Memory B cell (primary cell): ENCODE results near the gene GTF2F1.

Source experiments
- ATAC-seq: fragments of 150-1000 bp; cut with Tn5 transposase; 2 replicates; pipeline ENCODE4 v1.10.0; 2021; ENCODE audit warnings: low read depth, mild to moderate bottlenecking, moderate library complexity
- DNase-seq, 2 donors: peaks; one replicate each; pipeline ENCODE4 v3.0.0; 2022; ENCODE audit warnings: low spot score in 2 of 2
- H3K27ac Mint-ChIP-seq: one replicate; pipeline ENCODE4 v1.8.0; 2022; ENCODE audit warnings: mild to moderate bottlenecking, moderate library complexity, mixed read lengths
- H3K27me3 Mint-ChIP-seq: one replicate; pipeline ENCODE4 v1.8.0; 2022; ENCODE audit warnings: mixed read lengths
- H3K36me3 Mint-ChIP-seq: one replicate; pipeline ENCODE4 v1.8.0; 2022; ENCODE audit warnings: mild to moderate bottlenecking, mixed read lengths
- H3K4me1 Mint-ChIP-seq: one replicate; pipeline ENCODE4 v1.8.0; 2022; ENCODE audit warnings: mixed read lengths
- H3K4me3 Mint-ChIP-seq: one replicate; pipeline ENCODE4 v1.8.0; 2022; ENCODE audit warnings: mild to moderate bottlenecking, moderate library complexity, mixed read lengths
- H3K9me3 Mint-ChIP-seq: one replicate; pipeline ENCODE4 v1.8.0; 2022; ENCODE audit warnings: mixed read lengths

Gene GTF2F1

GRCh38 chr19:6381030-6381750, 11.8 kb downstream of the GTF2F1 start:
- Mint-ChIP-seq H3K4me1 (no peaks in the 10 kb centered on the region), H3K36me3 (peaks cover 30% of the 10 kb centered on the region), H3K27ac (no peak overlapping the region), H3K9me3 (peaks cover 3% of the 10 kb centered on the region), H3K4me3 (no peak overlapping the region), H3K27me3 (no peaks in the 10 kb centered on the region)
- DNase-seq (no peak), ATAC-seq (no peak)

- Mint-ChIP-seq H3K27me3 (no peaks in the 10 kb centered on the region), H3K9me3 (peaks cover 3% of the 10 kb centered on the region), H3K4me3 (no peak overlapping the region), H3K36me3 (peaks cover 28% of the 10 kb centered on the region), H3K27ac (no peak overlapping the region), H3K4me1 (no peaks in the 10 kb centered on the region)
- no peak for DNase-seq
- no peak for ATAC-seq
These were observed 13.2 kb downstream of the GTF2F1 start for GRCh38 chr19:6379744-6380143.

GRCh38 chr19:6378486-6378885, 14.5 kb downstream of the GTF2F1 start:
- Mint-ChIP-seq H3K27ac (no peak overlapping the region), H3K27me3 (no peaks in the 10 kb centered on the region), H3K4me1 (peaks cover 4% of the 10 kb centered on the region), H3K4me3 (no peak overlapping the region), H3K36me3 (peaks cover 28% of the 10 kb centered on the region), H3K9me3 (peaks cover 3% of the 10 kb centered on the region)
- DNase-seq: no peak
- ATAC-seq: no peak

- peaks cover 3% of the 10 kb centered on the region for H3K9me3 Mint-ChIP-seq
- no peak for DNase-seq
- peaks cover 7% of the 10 kb centered on the region for H3K4me1 Mint-ChIP-seq
- ATAC-seq: no peak
- peaks cover 24% of the 10 kb centered on the region for H3K36me3 Mint-ChIP-seq
- no peak overlapping the region for H3K27ac Mint-ChIP-seq
- no peak overlapping the region for H3K4me3 Mint-ChIP-seq
- no peaks in the 10 kb centered on the region for H3K27me3 Mint-ChIP-seq
These were observed 14.9 kb downstream of the GTF2F1 start for GRCh38 chr19:6378041-6378440.

- Mint-ChIP-seq H3K4me1 (peaks cover 10% of the 10 kb centered on the region), H3K4me3 (no peak overlapping the region), H3K27ac (peak overlapping the region; percentile 8), H3K9me3 (peaks cover 3% of the 10 kb centered on the region), H3K27me3 (no peaks in the 10 kb centered on the region), H3K36me3 (peaks cover 20% of the 10 kb centered on the region)
- ATAC-seq (no peak), DNase-seq (no peak)
These were observed 16.3 kb downstream of the GTF2F1 start for GRCh38 chr19:6376512-6377190.

- ATAC-seq (no peak), DNase-seq (no peak)
- Mint-ChIP-seq H3K27me3 (no peaks in the 10 kb centered on the region), H3K4me3 (no peak within 1 kb of the TSS), H3K27ac (peak within 1 kb of the TSS; percentile 8), H3K36me3 (peaks cover 11% of the 10 kb centered on the region), H3K9me3 (peaks cover 3% of the 10 kb centered on the region), H3K4me1 (peaks cover 10% of the 10 kb centered on the region)
These were observed 17.5 kb downstream of the GTF2F1 start, which contains the start of gene PSPN for GRCh38 chr19:6375411-6376010. Gene PSPN (minus strand): TSS chr19:6375933. CDS start chr19:6375849, 84 bp downstream.

GRCh38 chr19:6374711-6375410, 18.1 kb downstream of the GTF2F1 start:
- Mint-ChIP-seq H3K4me1 (peaks cover 11% of the 10 kb centered on the region), H3K4me3 (no peak overlapping the region), H3K27ac (no peak overlapping the region), H3K9me3 (peaks cover 2% of the 10 kb centered on the region), H3K36me3 (peaks cover 7% of the 10 kb centered on the region), H3K27me3 (no peaks in the 10 kb centered on the region)
- ATAC-seq: no peak
- no peak for DNase-seq

- Mint-ChIP-seq H3K4me1 (peaks cover 13% of the 10 kb centered on the region), H3K36me3 (peaks cover 5% of the 10 kb centered on the region), H3K4me3 (no peak overlapping the region), H3K27me3 (no peaks in the 10 kb centered on the region), H3K9me3 (no peaks in the 10 kb centered on the region), H3K27ac (no peak overlapping the region)
- no peak for ATAC-seq
- no peak for DNase-seq
These were observed 18.7 kb downstream of the GTF2F1 start for GRCh38 chr19:6374161-6374709.

GRCh38 chr19:6373813-6374108, 19.2 kb downstream of the GTF2F1 start:
- H3K9me3 Mint-ChIP-seq: no peaks in the 10 kb centered on the region
- ATAC-seq (no peak), DNase-seq (no peak)
- H3K4me3 Mint-ChIP-seq: peak overlapping the region; percentile 96
- H3K27ac Mint-ChIP-seq: peak overlapping the region; percentile 96
- H3K4me1 Mint-ChIP-seq: peaks cover 13% of the 10 kb centered on the region
- no peaks in the 10 kb centered on the region for H3K27me3 Mint-ChIP-seq
- H3K36me3 Mint-ChIP-seq: peaks cover 6% of the 10 kb centered on the region

GRCh38 chr19:6373096-6373812, 19.7 kb downstream of the GTF2F1 start:
- DNase-seq (peak in 1 of 2 donors; percentile 97), ATAC-seq (peak; percentile 65)
- H3K4me1 Mint-ChIP-seq: peaks cover 13% of the 10 kb centered on the region
- peaks cover 5% of the 10 kb centered on the region for H3K36me3 Mint-ChIP-seq
- H3K27ac Mint-ChIP-seq: peak overlapping the region; percentile 96
- H3K9me3 Mint-ChIP-seq: no peaks in the 10 kb centered on the region
- peak overlapping the region; percentile 96 for H3K4me3 Mint-ChIP-seq
- no peaks in the 10 kb centered on the region for H3K27me3 Mint-ChIP-seq

GRCh38 chr19:6372594-6373095, 20.3 kb downstream of the GTF2F1 start, which contains the start of gene ALKBH7:
Gene ALKBH7 (plus strand): TSS chr19:6372794. CDS start chr19:6372821, 27 bp downstream.
- peak within 1 kb of the TSS; percentile 96 for H3K4me3 Mint-ChIP-seq
- H3K27ac Mint-ChIP-seq: peak within 1 kb of the TSS; percentile 96
- H3K4me1 Mint-ChIP-seq: peaks cover 13% of the 10 kb centered on the region
- DNase-seq: peak; percentile 93 to 95
- no peaks in the 10 kb centered on the region for H3K9me3 Mint-ChIP-seq
- peak; percentile 78 for ATAC-seq
- H3K27me3 Mint-ChIP-seq: no peaks in the 10 kb centered on the region
- peaks cover 7% of the 10 kb centered on the region for H3K36me3 Mint-ChIP-seq

GRCh38 chr19:6364353-6364752, 28.6 kb downstream of the GTF2F1 start:
- H3K27me3 Mint-ChIP-seq: no peaks in the 10 kb centered on the region
- no peak for ATAC-seq
- no peak for DNase-seq
- peaks cover 8% of the 10 kb centered on the region for H3K4me1 Mint-ChIP-seq
- peaks cover 18% of the 10 kb centered on the region for H3K36me3 Mint-ChIP-seq
- H3K27ac Mint-ChIP-seq: no peak overlapping the region
- no peaks in the 10 kb centered on the region for H3K9me3 Mint-ChIP-seq
- H3K4me3 Mint-ChIP-seq: no peak overlapping the region

GRCh38 chr19:6362351-6362801, 30.6 kb downstream of the GTF2F1 start:
- Mint-ChIP-seq H3K27ac (peak overlapping the region; percentile 94), H3K4me3 (peak overlapping the region; percentile 99), H3K9me3 (no peaks in the 10 kb centered on the region), H3K36me3 (peaks cover 11% of the 10 kb centered on the region), H3K4me1 (peaks cover 8% of the 10 kb centered on the region), H3K27me3 (no peaks in the 10 kb centered on the region)
- DNase-seq (no peak), ATAC-seq (no peak)
